NCI-H2171 (cell line): ENCODE data around the gene CSGALNACT2.

Experiments used
- DNase-seq: peaks from one replicate; lab custom pipeline; 2025; lab: John Stamatoyannopoulos, UW

Gene CSGALNACT2

DNA sequence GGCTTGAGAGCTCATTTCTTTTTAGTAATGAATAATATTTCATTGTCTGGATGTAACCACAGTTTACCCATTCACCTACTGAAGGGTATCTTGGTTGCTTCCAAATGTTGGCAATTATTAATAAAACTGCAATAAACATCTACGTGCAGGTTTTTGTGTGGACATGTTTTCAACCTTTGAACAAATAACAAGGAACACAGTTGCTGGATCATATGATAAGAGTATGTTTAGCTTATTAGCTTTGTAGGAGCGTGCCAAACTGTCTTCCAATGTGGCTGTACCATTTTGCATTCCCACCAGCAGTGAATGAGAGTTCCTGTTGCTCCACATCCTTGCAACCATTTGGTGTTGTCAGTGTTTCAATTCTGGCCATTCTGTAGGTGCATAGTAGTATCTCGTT lies 49.0 kb downstream of the CSGALNACT2 start:
- no peak for DNase-seq

DNA sequence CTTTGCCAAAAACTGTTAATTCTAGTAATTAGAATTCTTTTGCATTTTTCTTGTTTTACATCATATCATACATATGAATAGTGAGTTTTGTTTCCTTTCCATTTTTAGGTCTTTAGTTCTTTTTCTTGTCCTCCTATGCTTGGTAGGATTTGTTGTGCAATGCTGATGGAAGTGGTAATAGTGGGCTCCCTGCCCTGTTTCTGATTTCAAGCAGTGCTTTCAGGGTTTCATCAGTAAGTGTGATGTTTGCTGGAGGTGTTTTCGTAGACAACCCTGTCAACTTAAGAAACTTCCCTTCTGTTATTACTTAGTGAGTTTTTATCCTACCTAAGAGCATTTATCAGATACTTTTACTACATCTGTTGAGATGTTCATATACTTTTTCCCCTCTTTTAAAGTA lies 50.5 kb downstream of the CSGALNACT2 start:
- DNase-seq, result no peak

DNA sequence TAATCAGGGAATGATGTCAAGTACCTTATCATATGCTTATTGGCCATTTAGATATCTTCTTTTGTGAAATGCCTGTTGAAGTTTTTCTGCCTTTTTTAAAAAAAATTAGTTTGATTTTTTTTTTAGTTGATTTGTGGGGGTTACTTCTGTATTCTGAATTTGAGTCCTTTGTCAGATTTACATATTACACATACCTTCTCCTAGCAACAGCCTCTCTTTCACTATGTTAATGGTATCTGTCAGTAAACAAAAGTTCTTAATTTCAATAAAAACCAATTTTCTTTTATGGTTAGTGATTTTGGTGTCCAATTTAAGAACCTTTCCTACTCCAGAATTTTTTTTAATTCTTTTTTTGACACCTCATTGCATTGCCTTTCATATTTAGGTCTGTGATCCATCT lies 52.0 kb downstream of the CSGALNACT2 start:
- DNase-seq, result no peak

DNA sequence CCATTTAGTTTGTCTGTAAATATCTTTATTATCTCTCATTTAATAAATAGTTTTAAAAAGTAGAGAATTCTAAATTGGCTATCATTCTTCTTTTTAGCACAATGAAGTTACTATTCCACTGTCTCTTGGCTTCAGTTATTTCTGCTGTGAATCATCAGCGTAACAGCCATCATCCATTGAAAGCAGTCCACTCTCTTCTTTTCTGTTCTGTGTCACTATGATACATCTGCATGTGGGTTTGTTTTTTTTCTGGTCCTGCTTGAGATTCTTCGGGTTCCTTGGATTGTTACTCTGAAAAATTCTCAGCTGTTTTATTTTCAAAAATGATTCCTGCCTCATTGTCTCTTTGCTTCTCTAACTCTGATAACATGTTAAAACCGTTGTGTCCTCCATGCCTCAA lies 52.5 kb downstream of the CSGALNACT2 start:
- DNase-seq, result no peak

DNA sequence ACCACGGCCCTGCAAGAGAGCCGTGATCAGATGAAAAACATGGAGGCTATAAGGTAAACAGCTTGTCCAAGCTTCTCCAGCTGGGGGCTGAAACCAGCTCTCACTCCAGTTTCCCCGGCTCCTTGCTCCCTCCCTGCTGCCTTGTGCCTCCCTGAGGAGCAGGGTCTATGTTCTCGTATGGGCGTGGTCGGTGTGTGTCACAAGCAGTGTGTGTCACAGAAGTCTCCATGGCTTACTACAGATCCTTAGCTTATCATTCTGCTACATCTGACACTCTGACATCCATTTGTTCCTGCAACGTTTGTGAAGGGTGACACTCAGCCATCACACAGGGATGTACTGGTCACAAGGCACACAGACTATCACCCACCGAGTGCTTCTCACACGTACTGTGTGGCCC lies 54.6 kb downstream of the CSGALNACT2 start:
- no peak for DNase-seq

DNA sequence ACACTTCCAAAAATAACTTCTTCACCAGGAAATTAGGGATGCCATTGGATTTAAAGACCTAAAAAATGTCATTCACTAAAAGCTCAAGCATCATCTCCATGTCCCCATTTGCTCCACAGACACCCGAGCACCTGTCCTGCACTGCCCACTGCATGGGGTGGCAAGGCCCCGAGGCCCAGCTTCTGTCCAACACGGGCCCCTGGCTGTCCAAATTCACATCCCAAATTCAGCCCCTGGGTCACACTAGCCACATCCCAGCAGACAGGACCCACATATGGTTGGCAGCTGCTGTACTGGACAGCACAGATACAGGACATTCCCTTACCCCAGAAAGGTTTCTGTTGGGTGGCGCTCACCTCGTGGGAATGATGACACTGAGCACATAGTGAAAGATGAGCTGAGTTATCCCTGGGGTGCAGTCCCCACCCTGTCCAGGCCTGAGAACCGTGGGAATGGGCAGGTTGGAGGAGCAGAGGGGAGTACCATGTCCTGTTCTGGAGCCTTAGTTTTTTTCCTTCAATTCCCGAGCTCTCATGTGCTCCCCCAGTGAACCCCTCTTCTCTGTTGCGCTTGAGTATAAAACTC lies 55.3 kb downstream of the CSGALNACT2 start:
- DNase-seq, result no peak

DNA sequence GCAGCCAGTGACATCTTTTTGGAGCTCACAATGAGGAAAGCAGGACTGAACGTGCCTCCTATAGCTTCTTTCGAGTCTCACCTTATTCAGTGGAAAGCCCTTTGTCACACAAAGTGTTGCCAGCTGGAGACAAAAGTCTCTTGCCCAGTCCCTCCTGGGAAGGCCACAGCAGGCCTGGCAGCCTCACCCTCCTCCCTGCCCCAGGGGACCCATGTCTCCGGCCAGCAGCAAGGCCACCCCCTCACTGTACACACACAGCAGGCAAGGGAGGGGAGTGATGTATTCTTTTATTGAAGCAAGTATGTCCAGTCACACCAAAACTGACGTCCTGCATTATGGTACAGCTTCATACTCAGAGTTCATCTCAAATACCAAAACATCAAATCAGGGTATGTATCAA lies 56.0 kb downstream of the CSGALNACT2 start:
- DNase-seq, result no peak

DNA sequence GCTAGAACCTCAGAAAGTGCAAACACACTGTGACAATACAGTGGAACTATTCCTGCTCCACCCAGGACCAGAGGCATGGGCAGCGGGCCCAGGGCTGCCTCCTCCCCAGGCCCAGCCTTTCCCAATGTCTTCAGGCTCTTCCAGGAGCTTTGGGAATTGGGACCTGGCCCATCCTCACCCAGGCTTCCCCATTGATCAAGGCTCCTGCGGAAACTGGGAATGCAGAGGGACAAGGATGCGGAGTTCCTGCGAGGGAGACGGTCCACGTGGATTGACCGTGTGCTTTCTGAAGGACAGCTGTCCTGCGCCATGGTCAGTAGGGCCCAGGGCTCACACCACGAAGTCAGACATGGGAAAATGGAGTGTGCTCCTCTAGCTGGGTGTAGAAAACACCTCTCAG lies 56.6 kb downstream of the CSGALNACT2 start:
- DNase-seq, result no peak

DNA sequence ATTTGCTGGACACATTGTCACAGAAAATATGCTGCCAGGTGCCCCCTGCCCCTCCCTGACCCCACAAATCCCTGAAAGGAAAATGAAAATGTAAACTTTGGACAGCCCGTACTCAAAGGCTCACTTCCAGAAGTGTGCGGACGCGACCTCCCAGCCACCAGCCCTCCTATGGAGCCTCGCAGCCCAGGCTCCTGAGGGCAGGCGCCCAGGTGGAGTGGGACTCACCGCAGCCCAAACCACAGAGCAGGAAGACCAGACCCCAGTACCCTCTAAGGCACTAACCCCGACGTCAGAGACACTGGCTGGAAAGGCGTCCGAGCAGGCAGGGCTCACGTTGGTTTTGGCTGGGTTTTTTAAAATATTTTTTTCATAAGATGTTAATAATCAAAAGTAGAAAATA lies 57.3 kb downstream of the CSGALNACT2 start:
- no peak for DNase-seq

DNA sequence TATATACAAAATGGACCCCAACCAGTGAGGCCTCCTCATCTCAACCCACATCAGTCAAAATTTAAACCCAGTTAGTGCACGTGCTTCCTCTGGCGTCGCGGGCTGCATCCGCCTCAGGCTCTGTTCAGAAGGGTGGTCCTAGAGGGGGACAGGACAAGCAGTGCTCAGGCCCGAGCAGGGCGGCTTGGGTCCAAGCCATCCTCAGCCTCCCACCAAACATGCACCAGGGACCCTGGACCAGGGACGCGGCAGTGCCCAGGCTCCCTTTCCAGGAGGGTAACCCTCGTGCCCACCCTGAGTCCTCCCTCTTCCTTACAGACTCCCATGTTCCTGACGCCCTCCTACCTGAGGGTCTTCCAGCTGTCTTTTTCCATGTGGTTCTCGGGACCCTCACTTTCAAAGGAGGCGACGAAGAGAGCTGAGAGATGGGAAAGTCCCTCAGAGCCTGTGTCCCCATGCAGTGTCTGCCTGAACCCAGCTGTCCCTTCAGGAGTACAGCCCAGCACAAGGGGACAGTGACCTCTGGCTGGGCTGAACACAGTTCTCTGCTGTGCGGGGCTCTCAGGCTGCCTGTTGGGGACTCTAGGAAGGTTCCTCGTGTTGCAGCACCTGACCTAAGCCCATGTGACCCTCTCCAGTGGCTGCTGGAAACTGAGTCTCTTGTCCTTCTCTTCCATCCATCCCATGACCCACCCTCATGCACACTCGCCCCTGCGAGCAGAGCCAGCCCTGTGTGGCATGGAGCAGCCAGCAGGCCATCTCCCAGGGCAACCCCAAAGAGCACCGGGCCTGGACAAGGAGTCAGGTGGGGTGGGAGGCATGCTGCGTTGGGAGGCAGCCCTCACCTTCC lies 58.1 kb downstream of the CSGALNACT2 start:
- DNase-seq, result no peak

DNA sequence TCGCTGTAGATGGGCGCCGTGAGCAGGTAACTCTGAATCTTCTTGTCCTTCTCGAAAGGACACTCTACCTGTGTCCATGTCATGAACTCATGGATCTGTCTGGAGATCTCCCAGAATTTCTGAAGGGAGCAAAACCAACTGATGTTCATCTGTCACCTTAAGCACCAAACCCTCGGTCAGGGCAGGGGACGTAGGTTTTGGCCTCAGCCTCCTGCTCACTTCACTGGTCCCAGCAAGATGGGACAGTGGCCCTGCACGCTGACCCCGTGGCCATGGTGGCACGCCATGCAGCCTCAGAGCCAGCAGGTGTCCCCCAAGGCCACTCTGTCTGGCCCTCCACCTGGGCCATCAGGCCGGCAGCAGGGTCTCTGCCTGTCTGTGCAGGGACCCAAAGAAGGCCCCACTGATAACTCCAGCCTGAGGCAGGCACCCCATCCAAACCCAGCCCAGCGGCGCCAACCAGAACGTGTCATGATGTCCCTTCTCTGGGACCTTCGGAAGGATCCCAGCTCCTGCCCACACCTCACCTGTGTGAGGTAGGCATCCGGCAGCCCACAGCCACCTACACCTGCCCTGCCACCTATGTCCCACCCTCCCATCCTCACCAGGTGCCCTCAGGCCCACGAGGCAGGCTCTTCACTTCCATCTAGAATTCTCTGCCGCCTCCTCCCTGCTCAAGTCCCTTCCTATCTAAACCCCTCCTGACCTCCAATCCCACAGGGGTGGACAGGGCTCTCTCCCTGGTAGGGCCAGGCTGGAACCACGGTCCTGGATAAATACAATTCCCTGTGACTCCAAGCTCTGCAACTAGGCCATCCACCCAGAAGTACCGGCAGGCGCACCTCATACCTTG lies 59.0 kb downstream of the CSGALNACT2 start:
- no peak for DNase-seq

DNA sequence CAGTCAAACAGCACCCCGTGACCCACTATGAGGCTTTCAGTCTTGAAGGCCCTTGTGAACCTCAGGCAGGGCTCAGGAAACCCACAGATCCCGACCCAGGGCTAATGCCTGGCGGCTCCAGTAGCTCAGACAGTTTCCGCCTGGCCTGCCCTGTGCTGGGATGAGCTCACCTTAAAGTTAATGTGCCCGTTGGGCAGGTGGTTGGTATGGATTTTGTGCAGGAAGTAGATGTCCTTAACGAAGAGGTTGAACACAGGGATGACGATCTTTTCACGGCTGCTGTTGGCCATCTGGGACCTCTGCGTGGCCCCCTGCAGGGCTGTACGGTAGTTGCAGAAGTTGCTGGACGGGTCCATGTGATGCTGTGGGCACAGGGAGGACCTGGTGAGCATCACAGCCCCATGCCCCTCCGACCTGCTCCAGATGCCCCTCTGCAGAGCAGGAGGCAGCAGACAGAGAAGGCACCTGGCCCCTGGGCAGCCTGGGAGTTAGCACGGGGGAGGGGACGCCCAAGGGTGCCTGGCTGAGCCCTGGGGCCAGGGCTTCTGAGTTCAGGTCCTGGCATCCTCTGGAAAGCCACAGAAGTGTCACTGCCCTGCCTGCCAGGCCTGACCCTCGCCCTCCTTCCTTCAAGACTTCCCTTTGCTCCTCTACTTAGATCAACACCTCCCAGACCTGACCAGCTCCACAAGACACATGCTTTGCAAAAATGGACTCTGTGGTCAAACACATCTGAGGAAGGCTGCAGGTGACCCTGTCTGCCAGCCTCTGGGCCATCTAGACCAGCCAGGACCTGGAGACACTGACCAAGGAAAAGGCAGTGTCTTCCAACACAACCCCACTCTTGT lies 59.8 kb downstream of the CSGALNACT2 start:
- DNase-seq, result no peak

DNA sequence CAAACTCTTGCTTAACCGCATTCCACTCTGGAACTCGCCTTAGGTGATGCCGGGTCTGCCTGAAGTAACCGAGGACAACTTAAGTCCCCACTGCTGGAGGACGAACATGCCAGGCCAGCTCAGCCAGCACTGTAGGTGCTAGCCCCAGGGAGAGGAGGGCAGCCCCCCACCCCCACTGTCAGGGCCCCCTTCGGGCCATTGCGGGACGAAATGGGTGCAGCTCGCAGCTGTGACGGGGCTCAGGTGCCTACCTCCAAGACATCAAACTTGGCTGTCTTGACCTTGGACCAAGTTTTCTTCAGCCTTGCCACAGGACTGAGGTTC lies 60.4 kb downstream of the CSGALNACT2 start:
- no peak for DNase-seq

DNA sequence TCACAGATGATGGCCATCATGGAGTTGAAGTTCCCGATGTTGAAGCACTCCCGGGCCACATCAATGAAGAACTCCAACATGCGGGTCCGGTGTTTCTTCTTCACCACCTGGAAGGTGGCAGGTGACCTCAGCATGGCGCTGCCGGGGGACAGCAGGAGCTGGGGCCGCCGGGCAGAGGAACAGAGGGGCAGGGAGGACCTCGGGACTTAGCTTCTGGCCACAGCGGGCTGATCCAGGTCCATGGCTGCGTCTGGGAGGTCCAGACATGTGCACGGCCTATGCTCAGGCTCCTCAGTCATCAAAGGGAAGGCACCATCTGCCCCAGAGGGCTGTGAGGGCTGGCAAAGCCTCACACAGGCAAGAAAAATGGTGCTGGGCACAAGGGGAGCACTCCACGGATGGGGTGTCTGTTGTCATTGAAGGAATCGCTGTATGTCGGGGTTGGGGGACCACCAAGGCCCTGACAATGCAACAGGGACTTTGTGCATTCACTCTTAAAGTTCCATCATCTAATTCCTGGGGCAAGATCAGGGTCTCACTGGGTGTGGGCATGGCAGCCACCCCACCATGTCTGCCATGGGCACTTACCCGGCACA lies 60.9 kb downstream of the CSGALNACT2 start:
- DNase-seq, result no peak

DNA sequence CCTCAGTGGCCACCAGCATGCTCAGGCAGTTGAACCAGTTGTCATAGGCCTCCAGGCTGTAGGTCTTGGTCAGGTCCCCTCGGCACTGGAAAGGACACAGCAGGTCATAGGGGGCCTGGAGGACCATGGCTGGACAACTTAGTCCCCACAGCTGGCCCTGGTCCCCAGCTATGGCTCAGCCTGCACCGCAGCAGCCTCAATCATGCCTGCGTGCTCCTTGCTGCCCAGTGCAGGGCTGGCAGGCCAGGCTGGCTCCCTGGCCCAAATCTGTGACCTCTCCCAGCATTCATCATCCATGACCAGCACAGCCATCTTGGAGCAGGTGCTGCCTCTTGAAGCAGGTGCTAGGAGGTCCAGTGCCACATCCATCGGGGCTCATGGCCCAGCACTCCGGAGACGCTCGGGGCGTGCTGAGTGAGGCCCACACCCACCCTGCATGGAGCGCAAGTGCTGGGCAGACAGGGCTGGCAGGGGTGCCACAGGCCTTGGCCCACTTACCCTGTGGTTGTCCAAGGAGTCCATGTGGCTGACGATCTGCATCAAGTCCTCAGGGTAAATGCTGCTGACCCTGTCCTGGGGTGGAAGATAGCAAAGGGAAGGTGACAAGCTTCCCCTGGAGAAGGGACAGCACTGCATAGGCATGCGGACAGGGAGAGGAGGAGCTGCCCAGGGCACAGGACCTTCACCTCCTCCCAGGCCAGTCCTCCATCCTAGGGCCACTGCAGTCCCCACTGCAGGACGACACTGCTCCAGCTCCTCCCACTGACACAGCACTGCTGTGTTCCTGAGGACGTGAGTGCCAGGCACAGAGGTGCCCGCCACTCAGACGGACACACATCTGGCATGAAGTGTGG lies 61.7 kb downstream of the CSGALNACT2 start:
- no peak for DNase-seq

DNA sequence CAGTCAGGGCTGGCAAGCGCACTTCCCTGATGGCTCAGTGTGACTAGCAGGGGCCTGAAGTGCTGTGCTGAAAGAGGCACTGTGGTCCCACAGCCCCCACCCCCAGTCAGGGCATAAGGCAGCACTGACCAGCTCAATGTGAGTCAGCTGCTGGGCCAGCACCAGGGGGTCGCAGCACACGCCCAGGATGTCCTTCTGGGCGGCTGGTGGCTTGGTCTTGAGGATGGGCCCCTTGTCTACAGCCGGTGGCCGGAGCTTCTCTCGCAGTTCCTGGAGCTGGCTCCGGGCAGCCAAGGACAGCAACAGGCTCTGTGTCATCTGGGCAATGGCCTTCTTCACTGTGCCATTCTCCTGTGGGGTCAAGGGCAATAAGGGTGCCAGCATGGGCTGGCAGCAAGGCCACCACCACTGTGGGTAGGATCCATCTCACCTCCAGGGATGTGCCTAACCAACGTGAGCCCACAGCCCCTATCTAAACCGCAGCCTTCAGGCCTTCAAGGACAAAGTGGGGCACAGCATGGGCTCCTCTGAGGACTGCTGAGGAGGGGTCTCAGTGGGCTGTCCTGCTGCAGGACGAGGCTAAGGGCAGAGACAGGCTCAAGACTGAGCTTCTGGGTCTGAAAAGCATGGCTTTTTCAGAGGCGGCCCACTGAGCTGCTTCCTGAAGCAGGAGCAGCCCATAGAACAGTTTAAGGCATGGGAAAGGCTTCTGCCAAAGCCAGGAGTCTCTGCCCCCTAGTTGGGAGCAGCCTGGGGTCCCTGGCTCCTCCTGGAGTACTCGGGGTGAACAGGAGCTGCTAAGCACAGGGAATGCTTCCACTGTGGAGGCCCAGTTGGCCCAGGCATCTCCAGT lies 62.5 kb downstream of the CSGALNACT2 start:
- DNase-seq, result no peak

DNA sequence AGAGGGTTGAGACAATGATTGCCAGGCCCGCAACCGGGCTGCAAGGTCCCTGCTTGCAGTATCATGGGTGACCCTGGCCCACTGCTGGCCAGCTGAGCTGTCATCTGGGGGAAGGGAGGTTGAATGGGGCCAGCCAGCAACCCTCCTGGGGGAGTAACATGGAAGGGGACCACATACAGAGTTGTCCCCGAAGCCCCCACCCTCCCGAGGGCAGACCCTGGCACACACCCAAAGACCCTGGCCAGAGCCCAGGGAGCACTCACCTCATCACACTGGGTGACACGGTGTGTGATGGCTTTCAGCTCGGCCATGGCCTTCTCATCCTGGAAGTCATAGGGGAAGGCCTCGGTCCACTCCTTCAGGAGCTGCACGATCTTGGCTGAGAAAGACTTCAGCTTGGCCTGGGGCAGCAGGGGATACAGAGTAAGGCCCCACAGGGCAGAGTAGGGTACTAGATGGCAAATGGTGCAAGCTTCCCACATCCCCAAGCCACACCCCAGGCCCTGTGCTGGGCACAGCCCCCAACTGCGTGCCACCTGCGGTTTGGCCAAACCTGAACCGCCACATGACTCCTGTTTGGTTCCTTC lies 63.4 kb downstream of the CSGALNACT2 start:
- DNase-seq, result no peak

DNA sequence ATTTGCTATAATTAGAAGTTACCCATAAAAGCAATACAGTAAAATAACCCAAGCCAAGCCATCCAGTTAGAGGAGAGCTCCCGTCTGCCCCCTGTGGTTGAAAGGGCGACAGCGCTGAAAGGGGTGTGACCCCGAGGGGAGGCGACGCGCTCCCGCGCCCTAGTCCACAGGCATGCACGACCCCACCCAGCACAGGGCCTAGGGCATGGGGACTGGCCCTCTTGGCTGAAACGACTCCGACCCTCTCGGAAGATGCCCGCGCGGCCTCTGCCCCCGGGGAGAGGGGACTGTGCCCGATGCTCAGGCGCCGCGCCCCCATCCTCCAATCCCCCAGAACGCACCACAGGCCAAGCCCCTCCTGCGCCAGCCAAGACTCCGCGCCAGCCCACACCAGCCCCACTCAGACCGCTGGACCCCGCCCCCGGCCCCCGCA lies 64.0 kb downstream of the CSGALNACT2 start:
- no peak for DNase-seq
